Smooth muscle cell (in vitro differentiated cells): ENCODE measurements around the gene CST7. TPM values are rescaled to one million over a fixed set of nuclear protein-coding genes. Genes with fewer than 3 reads are reported as not detected.

ENCODE experiments used
- DNase-seq: peaks from one replicate; lab custom pipeline; 2025; ENCODE audit not compliant: unreplicated experiment; lab: John Stamatoyannopoulos, UW
- H2AFZ ChIP-seq: fragments of 200-600 bp; sonication (generic); 2 replicates; pipeline ENCODE4 v1.6.0; 2016; ENCODE audit warnings: antibody characterized with exemption, low read depth, mild to moderate bottlenecking
- H3F3A ChIP-seq: fragments of 200-600 bp; sonication (generic); 2 replicates; pipeline ENCODE4 v1.6.0; 2017; ENCODE audit warnings: antibody characterized with exemption, low read depth
- H3K27ac ChIP-seq: fragments of 200-600 bp; sonication (generic); 2 replicates; pipeline ENCODE4 v1.5.1; 2016; ENCODE audit warnings: low read depth, mild to moderate bottlenecking
- H3K27me3 ChIP-seq: fragments of 200-600 bp; sonication (generic); 2 replicates; pipeline ENCODE4 v1.6.1; 2016; ENCODE audit warnings: low read depth, mild to moderate bottlenecking
- H3K36me3 ChIP-seq: fragments of 200-600 bp; sonication (generic); 2 replicates; pipeline ENCODE4 v1.5.1; 2016; ENCODE audit warnings: low read depth
- H3K4me1 ChIP-seq: fragments of 200-600 bp; sonication (generic); 2 replicates; pipeline ENCODE4 v1.5.1; 2016; ENCODE audit warnings: low read depth
- H3K4me2 ChIP-seq: fragments of 200-600 bp; sonication (generic); 2 replicates; pipeline ENCODE4 v1.6.0; 2016; ENCODE audit warnings: mild to moderate bottlenecking
- H3K4me3 ChIP-seq: fragments of 200-600 bp; sonication (generic); 2 replicates; pipeline ENCODE4 v1.5.1; 2016; ENCODE audit warnings: mild to moderate bottlenecking
- H3K79me2 ChIP-seq: fragments of 200-600 bp; sonication (generic); 2 replicates; pipeline ENCODE4 v1.6.0; 2016; ENCODE audit warnings: low read depth, mild to moderate bottlenecking
- H3K9ac ChIP-seq: fragments of 200-600 bp; sonication (generic); 2 replicates; pipeline ENCODE4 v1.6.0; 2016; ENCODE audit warnings: low read depth
- H3K9me3 ChIP-seq: fragments of 200-600 bp; sonication (generic); replicated peaks from 2 replicates; pipeline ENCODE4 v1.5.1; 2016; ENCODE audit warnings: low read depth
- H4K20me1 ChIP-seq: fragments of 200-600 bp; sonication (generic); 2 replicates; pipeline ENCODE4 v1.6.0; 2016; ENCODE audit warnings: low read depth
- CTCF ChIP-seq: fragments of 200-600 bp; sonication (generic); IDR thresholded peaks from 2 replicates; pipeline ENCODE4 v1.5.1; 2017; ENCODE audit warnings: borderline replicate concordance, mild to moderate bottlenecking, antibody characterized with exemption; ENCODE audit not compliant: insufficient read depth, poor library complexity, severe bottlenecking
- WGBS: methylation state at CpG from one replicate; pipeline ENCODE4 v1.1.7; 2016; ENCODE audit warnings: low lambda C conversion rate; 5-methylcytosine and 5-hydroxymethylcytosine counted together
- polyA plus RNA-seq: library from polyadenylated mRNA; unstranded; fragments of >200 nt; fragmentation: Nextera tagmentation; extraction: Ambion mirVana; gene quantifications from 2 replicates; pipeline ENCODE4 v1.2.1, GENCODE V29; 2016
- total RNA-seq: library from RNA; depleted of rRNA; stranded (reverse); fragments of >200 nt; gene quantifications from 2 replicates; pipeline ENCODE4 v1.2.3, GENCODE V29; 2014

Gene CST7
- total and polyA plus RNA-seq, 2 experiments from 2014 or later: 1.8 TPM; not detected in 1

GRCh38 chr20:24915440-24915839 lies 33.6 kb upstream of the CST7 start:
- no peak overlapping the region for H3K4me3 ChIP-seq
- no peaks in the 10 kb centered on the region for H3K79me2 ChIP-seq
- H2AFZ ChIP-seq: no peak overlapping the region
- H3F3A ChIP-seq: no peaks in the 10 kb centered on the region
- 96% methylated on average over 9 of the region's 9 CpGs for WGBS
- H3K4me2 ChIP-seq: no peak overlapping the region
- H3K4me1 ChIP-seq: peaks cover 4% of the 10 kb centered on the region
- no peak for DNase-seq
- no peaks in the 10 kb centered on the region for H3K9me3 ChIP-seq
- H3K27me3 ChIP-seq: no peaks in the 10 kb centered on the region
- no peaks in the 10 kb centered on the region for H3K36me3 ChIP-seq
- no peak for TF ChIP-seq CTCF
- no peak overlapping the region for H3K9ac ChIP-seq
- H4K20me1 ChIP-seq: no peaks in the 10 kb centered on the region
- no peak overlapping the region for H3K27ac ChIP-seq

- Histone ChIP-seq H3K4me2 (no peak overlapping the region), H4K20me1 (no peaks in the 10 kb centered on the region), H3K4me3 (no peak overlapping the region), H3K79me2 (no peaks in the 10 kb centered on the region), H3F3A (no peaks in the 10 kb centered on the region), H3K4me1 (peaks cover 4% of the 10 kb centered on the region), H3K9ac (no peak overlapping the region), H2AFZ (no peak overlapping the region), H3K9me3 (no peaks in the 10 kb centered on the region), H3K27ac (no peak overlapping the region), H3K36me3 (no peaks in the 10 kb centered on the region), H3K27me3 (no peaks in the 10 kb centered on the region)
- DNase-seq: no peak
- no peak for TF ChIP-seq CTCF
- WGBS: 81% methylated on average over 7 of the region's 7 CpGs
These were observed 33.2 kb upstream of the CST7 start for GRCh38 chr20:24915892-24916291.

GRCh38 chr20:24916412-24916811 lies 32.7 kb upstream of the CST7 start:
- Histone ChIP-seq H3K27ac (no peak overlapping the region), H3K9me3 (no peaks in the 10 kb centered on the region), H3F3A (no peaks in the 10 kb centered on the region), H3K4me1 (peaks cover 4% of the 10 kb centered on the region), H3K27me3 (no peaks in the 10 kb centered on the region), H3K36me3 (no peaks in the 10 kb centered on the region), H3K9ac (no peak overlapping the region), H2AFZ (no peak overlapping the region), H3K79me2 (no peaks in the 10 kb centered on the region), H3K4me3 (no peak overlapping the region), H3K4me2 (no peak overlapping the region), H4K20me1 (no peaks in the 10 kb centered on the region)
- no peak for TF ChIP-seq CTCF
- WGBS: 79% methylated on average over 1 of the region's 1 CpG
- DNase-seq: no peak

- WGBS: 97% methylated on average over 7 of the region's 7 CpGs
These were observed 32.0 kb upstream of the CST7 start for GRCh38 chr20:24917056-24917455.

More at GRCh38 chr20:24917056-24917455, 32.0 kb upstream of the CST7 start:
- TF ChIP-seq CTCF: no peak
- Histone ChIP-seq H3F3A (no peaks in the 10 kb centered on the region), H3K4me1 (peaks cover 4% of the 10 kb centered on the region), H3K36me3 (no peaks in the 10 kb centered on the region), H2AFZ (no peak overlapping the region), H3K9me3 (no peaks in the 10 kb centered on the region), H3K79me2 (no peaks in the 10 kb centered on the region), H3K4me3 (no peak overlapping the region), H3K9ac (no peak overlapping the region), H4K20me1 (no peaks in the 10 kb centered on the region), H3K4me2 (no peak overlapping the region), H3K27me3 (no peaks in the 10 kb centered on the region), H3K27ac (no peak overlapping the region)
- no peak for DNase-seq
